HG02763 (cell line): Measurements from ENCODE around the gene CEP41.
A peak's percentile ranks its signal among the peaks of the same experiment; 100 is the strongest.
"Not testable (repeated sequence)": the region's sequence is repeated elsewhere in the genome, so short reads cannot be mapped to it uniquely, and the experiment has no call there.

ENCODE experiments used
- ATAC-seq: cut with Tn5 transposase; IDR thresholded peaks from one replicate; pipeline ENCODE4 v1.9.1; 2021; ENCODE audit warnings: mild to moderate bottlenecking, moderate library complexity; ENCODE audit not compliant: unreplicated experiment

The CEP41 gene

GRCh38 chr7:130463553-130464434, 23.0 kb upstream of the CEP41 start:
- no peak for ATAC-seq

DNA sequence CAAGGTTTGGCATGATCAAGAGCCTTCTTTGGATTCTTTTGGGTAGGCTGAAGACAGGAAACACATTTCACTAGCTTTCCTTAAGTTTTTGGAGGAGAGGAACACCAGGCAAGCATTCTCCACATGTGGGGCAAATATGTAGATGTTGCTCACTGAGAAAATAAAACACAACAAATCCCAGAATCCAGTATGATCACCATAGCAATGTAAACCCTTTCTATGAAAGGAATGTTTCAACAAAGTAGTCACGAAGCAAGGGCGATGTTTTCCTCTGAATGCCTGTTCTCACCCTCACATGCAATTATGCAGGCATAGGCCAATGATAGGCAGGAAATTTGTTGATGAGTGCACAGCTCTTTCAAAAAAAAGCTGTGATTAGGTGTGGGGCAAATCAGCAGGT, 20.5 kb upstream of the CEP41 start:
- no peak for ATAC-seq

- ATAC-seq: peak; percentile 57
These were observed 17.4 kb upstream of the CEP41 start for GRCh38 chr7:130458257-130458656.

GRCh38 chr7:130454959-130455358, 14.1 kb upstream of the CEP41 start:
- no peak for ATAC-seq

- no peak for ATAC-seq
These were observed 12.1 kb upstream of the CEP41 start for GRCh38 chr7:130452951-130453350.

DNA sequence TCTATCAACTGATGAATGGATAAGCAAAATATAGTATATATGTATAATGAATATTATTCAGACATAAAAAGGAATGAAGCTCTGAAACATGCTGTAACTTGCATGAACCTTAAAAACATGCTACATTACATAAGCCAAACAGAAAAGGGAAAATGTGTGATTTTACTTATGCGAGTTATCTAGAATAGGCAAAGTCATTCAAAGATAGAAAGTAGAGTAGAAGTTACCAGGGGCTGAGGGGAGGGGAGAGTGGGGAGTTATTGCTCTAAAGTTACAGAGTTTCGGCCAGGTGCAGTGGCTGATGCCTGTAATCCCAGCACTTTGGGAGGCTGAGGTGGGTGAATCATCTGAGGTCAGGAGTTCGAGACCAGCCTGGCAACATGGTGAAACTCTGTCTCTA, 10.5 kb upstream of the CEP41 start:
- not testable (repeated sequence) for ATAC-seq

- ATAC-seq: no peak
These were observed 5.4 kb upstream of the CEP41 start for GRCh38 chr7:130446259-130446658.

DNA sequence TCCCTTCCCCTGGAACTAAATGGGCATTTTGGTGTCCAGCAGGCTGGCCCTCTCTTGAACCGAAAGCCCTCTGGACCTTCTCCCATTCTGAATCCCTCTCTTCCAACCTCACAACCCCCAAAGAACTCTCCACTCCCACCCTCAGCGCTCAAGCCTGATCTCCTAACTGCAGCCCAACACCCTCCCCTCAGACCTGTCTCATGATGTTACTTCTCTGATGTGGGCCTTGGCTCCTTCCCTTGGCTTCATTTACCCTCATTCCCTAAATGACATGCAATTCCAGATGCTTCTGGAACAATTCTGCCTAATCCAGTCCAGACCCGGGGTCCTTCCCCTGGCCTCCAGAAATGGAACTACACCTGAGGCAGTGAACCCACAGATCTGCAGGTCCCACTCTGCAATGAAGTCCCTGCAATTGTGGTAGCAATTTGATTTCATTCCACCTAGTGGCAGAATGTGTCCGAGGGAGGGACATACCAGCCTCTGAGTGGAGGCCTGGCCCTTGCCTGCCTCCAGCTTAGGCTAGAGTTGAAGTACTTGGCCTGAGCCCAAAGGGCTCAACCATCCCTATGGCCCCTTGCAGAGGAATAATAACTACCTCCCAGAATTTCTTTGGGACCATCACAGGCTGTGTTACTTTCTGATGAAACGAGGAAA, 4.1 kb upstream of the CEP41 start:
- ATAC-seq: no peak

GRCh38 chr7:130444234-130444633, 3.4 kb upstream of the CEP41 start:
- no peak for ATAC-seq

GRCh38 chr7:130442601-130443000, 1.8 kb upstream of the CEP41 start:
- ATAC-seq: no peak

GRCh38 chr7:130441408-130441869, 623 bp upstream of the CEP41 start:
- no peak for ATAC-seq

- ATAC-seq: no peak
These were observed 4.6 kb downstream of the CEP41 start for GRCh38 chr7:130436253-130436652.

- ATAC-seq: no peak
These were observed 5.4 kb downstream of the CEP41 start for GRCh38 chr7:130435311-130435854.

GRCh38 chr7:130433301-130433700, 7.5 kb downstream of the CEP41 start:
- no peak for ATAC-seq

DNA sequence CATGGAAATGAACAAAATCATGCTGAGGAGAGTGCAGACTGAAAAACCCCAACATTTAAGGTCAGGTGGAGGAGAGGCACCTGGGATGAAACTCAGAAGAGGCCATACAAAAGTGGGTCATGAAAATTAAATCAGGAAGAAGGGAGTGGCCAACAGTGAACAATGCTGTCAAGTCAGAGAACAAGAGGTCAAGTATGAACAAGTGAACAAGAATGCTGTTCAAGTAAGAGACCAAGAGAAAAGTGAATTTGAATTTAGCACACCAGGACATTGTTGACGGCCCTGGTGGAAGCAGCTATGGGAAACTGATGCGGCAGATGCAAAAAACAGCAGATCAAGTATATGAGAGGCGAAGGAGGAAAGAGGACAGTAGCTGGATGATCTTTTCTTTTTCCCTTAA, 7.9 kb downstream of the CEP41 start:
- no peak for ATAC-seq

DNA sequence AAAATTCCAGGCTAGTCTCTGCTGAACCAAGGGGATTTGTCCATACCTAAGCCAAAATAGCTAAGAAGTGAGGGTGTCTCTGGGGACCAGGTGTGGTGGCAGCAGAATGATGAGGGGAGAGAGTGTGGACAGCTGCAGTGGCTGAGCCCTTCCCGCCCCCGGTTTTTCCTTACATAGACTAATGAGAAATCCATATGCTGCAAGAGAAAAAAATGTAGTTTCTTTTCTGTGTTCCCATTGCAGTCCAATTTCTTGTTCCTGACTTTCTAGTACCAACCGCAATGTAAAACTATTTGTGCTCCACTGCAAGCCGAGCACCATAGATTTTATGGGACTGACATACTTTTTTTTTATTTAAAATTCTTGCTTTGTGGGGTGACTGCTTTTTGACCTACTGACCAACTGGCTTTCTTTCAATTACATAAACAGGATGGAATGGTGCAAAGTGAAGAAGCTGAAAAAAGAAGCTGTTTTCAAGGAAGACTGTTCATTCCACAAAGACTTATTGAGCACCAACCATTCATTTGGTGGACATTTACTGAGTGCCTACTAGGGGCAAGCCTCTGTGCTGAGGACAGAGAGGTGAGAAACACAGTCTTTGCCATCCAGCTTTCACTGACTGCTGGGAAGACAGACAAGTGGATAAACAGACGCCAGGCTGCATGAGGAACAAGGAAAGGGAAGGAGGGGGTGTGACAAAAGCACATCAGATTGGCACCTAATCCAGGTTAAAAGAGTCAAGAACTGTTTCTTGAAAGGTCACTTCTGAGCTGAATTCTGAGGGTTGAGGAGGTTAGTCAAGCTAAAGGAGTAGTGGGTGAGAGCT, 9.8 kb downstream of the CEP41 start:
- no peak for ATAC-seq

- ATAC-seq: no peak
These were observed 10.7 kb downstream of the CEP41 start for GRCh38 chr7:130430115-130430514.

DNA sequence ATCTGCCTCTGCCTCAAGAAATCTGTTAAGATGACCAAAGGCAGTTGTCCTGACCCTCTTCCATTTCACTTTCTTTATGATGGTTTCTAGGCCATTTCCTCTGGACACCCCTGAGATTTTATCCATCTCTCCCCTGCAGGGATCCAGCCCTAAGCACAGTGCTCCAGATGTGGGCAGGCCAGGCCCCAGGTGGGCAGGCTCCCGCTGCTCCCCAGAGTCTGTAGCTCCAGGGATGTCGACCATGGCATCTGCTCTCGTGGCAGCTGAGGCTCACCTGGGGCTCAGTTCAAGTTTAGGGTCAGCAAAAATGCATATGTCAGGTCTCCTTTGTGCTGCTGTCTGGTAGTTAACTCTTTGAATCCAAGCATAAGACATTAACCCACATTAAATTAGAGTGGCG, 11.8 kb downstream of the CEP41 start:
- no peak for ATAC-seq

DNA sequence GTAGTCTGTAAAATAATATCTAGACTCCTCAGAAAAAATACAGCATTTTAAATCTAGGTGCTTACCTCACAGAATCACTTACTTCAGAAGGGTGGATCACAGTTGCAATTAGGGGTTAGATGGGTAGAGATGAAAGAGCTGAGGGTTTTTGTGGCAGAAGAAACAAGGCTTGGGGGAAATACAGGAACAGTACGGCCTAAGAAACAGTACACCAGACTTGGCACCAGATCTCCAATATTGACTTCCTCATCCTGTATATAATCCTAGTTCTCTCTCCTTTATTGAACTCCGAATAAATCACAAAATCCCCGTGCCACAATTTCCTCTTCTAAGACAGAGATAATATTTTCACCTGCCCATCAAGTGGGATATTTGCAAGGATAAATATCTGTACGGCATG, 14.3 kb downstream of the CEP41 start:
- ATAC-seq: no peak

DNA sequence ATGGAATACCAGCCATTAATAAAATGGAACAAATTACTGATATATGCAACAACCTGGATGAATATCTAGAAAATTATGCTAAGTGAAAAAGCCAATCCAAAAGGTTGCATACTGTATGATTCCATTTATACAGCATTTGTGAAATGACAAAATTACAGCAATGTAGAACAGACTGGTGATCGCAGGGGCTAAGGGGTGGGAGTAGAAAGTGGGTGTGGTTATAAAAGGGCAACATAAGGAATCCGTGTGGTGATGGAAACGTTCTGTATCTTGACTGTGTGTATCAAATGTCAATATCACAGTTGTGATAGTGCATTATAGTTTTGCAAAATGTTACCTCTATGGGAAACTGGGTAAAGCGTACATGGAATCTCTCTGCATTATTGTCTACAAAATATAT, 15.0 kb downstream of the CEP41 start:
- ATAC-seq: no peak

GRCh38 chr7:130423501-130424037, 17.2 kb downstream of the CEP41 start:
- no peak for ATAC-seq
